Suprapubic skin (tissue), 4 donors: Measurements from ENCODE around the gene PAQR8.

ENCODE experiments used
- CTCF ChIP-seq, 2 donors: fragments of 200-600 bp in 1 of 2; fragments of 450-650 bp in 1 of 2; sonication (generic) in 1 of 2; IDR thresholded peaks; one replicate each; pipeline ENCODE4 v1.5.1; 2016 to 2019; ENCODE audit warnings: antibody characterized with exemption in 2 of 2, mild to moderate bottlenecking in 1 of 2, moderate library complexity in 1 of 2
- EP300 ChIP-seq: sonication (generic); formaldehyde crosslinking; IDR thresholded peaks from one replicate; pipeline ENCODE4 v1.6.1; 2017; ENCODE audit warnings: antibody characterized with exemption
- POLR2A ChIP-seq, 2 donors: fragments of 450-650 bp; IDR thresholded peaks; one replicate each; pipeline ENCODE4 v1.6.1; 2017; ENCODE audit warnings: antibody characterized with exemption in 2 of 2, mild to moderate bottlenecking in 2 of 2, moderate library complexity in 2 of 2
- POLR2AphosphoS5 ChIP-seq, 3 donors: sonication (generic); formaldehyde crosslinking; IDR thresholded peaks; one replicate each; pipeline ENCODE4 v1.6.1; 2017; ENCODE audit warnings: antibody characterized with exemption in 3 of 3

GRCh38 chr6:52381249-52381648, 19.3 kb downstream of the PAQR8 start:
- TF ChIP-seq CTCF (IDR thresholded peaks at IDR 0.05) (no peak), POLR2A (IDR thresholded peaks at IDR 0.05) (no peak), EP300 (no peak), POLR2AphosphoS5 (IDR thresholded peaks at IDR 0.05) (no peak)
